GM12801 (cell line): ENCODE data around the gene AGTR1.

Experiments
- TF ChIP-seq, protein P1 (sequence below): IDR thresholded peaks from one replicate; pipeline ENCODE4 v1.5.1; 2011; ENCODE audit warnings: control low read depth; ENCODE audit not compliant: insufficient read length; ENCODE audit errors: extremely low read depth

The AGTR1 gene

DNA sequence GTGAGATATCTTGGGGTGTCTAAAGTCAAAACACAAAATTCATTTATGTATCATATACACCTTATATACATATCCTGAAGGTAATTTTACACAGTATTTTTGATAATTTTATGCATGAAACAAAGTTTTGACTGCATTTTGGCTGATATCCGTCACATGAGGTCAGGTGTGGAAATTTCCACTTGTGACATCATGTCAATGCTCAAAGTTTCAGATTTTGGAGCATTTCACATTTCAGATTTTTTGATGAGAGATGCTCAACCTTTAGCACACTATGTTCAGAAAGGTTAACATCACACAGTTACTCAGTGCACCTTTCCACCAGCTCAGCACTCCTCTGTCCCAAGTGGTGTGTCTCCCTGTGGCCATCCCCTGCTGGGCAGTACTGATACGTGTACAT is 92.2 kb downstream of the AGTR1 start:
- TF ChIP-seq, protein P1, sequence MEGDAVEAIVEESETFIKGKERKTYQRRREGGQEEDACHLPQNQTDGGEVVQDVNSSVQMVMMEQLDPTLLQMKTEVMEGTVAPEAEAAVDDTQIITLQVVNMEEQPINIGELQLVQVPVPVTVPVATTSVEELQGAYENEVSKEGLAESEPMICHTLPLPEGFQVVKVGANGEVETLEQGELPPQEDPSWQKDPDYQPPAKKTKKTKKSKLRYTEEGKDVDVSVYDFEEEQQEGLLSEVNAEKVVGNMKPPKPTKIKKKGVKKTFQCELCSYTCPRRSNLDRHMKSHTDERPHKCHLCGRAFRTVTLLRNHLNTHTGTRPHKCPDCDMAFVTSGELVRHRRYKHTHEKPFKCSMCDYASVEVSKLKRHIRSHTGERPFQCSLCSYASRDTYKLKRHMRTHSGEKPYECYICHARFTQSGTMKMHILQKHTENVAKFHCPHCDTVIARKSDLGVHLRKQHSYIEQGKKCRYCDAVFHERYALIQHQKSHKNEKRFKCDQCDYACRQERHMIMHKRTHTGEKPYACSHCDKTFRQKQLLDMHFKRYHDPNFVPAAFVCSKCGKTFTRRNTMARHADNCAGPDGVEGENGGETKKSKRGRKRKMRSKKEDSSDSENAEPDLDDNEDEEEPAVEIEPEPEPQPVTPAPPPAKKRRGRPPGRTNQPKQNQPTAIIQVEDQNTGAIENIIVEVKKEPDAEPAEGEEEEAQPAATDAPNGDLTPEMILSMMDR: no peak

DNA sequence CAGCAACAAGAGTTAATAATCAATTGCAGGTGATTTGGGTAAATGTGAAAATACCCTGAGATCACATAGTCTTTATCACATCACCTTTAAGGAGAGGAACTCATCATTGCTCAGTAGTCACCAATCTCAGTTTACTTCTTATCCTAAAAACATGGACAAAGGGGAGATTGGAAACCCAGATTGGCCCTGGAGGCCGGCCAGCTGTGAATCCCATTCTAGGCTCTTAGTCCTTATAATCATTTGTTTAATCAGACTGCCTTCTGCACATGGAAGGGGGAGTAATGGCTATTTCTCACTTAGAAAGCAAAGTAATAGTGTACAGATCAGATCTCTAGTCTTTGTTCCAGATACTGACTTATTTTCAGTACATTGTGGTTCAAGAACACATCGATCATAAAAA is 92.7 kb downstream of the AGTR1 start:
- TF ChIP-seq, protein P1: no peak

DNA sequence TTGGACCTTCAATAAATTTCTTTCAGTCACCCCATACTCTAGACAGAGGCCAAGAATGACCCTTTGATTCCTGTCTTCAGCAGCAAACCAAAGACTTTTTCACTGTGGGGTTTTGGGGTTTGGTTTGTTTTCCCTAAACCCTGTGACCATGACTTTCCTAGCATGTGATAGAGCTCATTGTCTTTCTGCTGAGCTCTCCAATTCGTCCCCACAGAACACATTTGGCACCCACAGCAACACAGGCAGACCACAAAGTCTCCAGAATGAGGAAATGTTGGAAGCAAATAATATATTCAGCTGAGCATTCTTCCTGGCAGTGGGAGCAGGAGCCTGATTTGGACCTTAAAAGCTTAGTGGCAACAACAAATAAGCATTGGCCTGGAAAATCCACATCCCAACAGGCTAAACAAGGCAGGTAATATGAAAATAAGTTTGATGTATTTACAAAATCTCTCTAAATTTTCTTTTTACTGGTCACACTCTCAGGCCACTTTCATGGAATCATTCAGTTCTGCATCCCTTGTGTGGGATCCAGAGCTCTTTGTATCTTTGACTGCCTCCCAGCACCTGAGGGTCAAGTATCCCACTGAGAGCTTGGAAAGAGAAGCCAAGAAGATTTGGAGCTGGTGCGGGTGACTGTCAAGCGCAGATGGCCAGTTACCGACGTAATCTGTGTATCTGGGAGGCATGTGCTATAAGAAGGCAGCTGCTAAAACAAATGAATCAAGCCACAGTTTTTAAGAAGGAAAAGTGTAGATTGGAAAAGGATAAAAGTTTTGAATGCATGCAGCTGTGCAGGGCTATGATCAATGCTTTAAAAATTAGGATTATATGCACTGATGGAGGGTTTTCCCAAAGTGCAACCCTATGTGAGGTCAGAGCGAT is 93.4 kb downstream of the AGTR1 start:
- TF ChIP-seq, protein P1: no peak

DNA sequence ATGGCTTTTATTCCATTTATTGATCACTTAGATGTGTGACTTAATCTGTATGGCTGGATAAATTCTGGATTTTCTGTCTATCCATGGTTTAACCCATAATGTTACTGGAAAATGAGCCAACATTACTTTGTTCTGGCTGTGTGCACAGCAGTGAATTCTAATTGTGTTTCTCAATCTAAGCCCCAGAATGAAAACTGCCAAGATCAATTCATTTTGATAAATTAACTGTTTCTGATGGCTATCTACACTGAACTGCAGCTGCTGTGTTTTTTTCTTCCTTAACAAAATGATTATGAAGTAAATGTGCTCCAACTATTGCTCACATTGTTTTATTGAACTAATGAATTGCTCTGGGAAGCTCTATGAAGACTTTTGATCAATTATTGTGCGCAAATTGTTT is 94.2 kb downstream of the AGTR1 start:
- TF ChIP-seq, protein P1: no peak

DNA sequence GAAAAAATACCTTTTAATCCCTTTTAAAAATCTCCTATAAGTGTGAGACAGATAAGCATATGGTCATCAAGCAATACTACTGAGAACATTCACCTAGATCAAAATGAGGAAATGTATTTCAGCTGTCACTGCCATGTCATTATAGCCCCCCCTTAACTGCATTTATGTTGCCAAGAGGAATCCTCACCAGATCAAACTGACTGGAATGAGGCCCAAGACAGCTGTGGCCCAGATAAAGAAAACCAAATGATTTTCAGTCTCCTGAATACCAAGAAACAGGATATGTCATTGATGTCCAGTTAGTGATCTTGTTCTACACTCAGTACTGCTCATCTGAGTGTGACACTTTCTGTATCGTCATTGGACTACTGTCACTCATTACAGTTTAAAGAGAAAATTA is 94.8 kb downstream of the AGTR1 start:
- TF ChIP-seq, protein P1: no peak
